ENCODE results near the gene FOXP1. TPM values are rescaled to one million over a fixed set of nuclear protein-coding genes. Genes with fewer than 3 reads are reported as not detected.

The FOXP1 gene
- total and polyA plus RNA-seq, 2 of the 8 experiments (the other 6 are each of a cell fraction or from before 2014, with no cell fraction given): 13.9 to 25.4 TPM

DNA sequence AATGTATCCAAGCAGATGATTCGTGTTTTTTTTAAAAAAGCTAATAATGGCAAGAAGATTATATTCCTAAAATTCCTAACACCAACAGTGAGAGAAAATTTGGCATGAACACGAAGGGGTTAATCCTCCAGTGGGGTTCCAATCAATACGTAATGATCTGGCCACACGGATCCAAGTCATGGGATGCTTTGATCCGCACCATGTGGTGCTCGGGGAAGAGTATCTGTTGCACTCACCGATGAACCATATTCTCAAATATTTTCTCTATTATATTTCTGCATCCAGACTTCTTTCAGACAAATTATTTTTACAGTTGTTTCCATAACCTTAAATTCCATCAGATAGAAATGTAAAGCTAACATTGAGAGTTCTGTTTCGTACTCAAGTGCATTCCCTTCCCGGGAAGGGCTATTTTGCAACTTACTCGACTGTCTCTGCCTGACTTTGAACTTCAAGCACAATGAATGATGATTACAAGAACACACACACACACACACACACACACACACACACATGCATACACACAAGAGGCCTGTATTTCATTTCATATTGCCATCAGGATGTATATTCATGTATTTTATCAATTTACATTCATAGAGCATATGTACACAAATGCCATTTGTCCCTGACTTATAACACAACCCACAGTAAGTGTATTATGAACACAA is 567.2 kb downstream of the FOXP1 start (continued):
- TF ChIP-seq TAF7 (optimal IDR thresholded peaks at IDR 0.05; ENCODE audit: borderline replicate concordance, low read depth, low read length): no peak
- no peak for TF ChIP-seq NRF1 (IDR thresholded peaks at IDR 0.05; ENCODE audit: low read depth, low read length)
- no peak for TF ChIP-seq CREB1 (IDR thresholded peaks at IDR 0.05)
- no peak for TF ChIP-seq RNF2 (IDR thresholded peaks at IDR 0.05; ENCODE audit: borderline replicate concordance, low read depth, low read length, missing control alignments, poor library complexity, severe bottlenecking)
- no peak for TF ChIP-seq SP1 (IDR thresholded peaks at IDR 0.05; ENCODE audit: low read depth, low read length)
- TF ChIP-seq, protein P1, sequence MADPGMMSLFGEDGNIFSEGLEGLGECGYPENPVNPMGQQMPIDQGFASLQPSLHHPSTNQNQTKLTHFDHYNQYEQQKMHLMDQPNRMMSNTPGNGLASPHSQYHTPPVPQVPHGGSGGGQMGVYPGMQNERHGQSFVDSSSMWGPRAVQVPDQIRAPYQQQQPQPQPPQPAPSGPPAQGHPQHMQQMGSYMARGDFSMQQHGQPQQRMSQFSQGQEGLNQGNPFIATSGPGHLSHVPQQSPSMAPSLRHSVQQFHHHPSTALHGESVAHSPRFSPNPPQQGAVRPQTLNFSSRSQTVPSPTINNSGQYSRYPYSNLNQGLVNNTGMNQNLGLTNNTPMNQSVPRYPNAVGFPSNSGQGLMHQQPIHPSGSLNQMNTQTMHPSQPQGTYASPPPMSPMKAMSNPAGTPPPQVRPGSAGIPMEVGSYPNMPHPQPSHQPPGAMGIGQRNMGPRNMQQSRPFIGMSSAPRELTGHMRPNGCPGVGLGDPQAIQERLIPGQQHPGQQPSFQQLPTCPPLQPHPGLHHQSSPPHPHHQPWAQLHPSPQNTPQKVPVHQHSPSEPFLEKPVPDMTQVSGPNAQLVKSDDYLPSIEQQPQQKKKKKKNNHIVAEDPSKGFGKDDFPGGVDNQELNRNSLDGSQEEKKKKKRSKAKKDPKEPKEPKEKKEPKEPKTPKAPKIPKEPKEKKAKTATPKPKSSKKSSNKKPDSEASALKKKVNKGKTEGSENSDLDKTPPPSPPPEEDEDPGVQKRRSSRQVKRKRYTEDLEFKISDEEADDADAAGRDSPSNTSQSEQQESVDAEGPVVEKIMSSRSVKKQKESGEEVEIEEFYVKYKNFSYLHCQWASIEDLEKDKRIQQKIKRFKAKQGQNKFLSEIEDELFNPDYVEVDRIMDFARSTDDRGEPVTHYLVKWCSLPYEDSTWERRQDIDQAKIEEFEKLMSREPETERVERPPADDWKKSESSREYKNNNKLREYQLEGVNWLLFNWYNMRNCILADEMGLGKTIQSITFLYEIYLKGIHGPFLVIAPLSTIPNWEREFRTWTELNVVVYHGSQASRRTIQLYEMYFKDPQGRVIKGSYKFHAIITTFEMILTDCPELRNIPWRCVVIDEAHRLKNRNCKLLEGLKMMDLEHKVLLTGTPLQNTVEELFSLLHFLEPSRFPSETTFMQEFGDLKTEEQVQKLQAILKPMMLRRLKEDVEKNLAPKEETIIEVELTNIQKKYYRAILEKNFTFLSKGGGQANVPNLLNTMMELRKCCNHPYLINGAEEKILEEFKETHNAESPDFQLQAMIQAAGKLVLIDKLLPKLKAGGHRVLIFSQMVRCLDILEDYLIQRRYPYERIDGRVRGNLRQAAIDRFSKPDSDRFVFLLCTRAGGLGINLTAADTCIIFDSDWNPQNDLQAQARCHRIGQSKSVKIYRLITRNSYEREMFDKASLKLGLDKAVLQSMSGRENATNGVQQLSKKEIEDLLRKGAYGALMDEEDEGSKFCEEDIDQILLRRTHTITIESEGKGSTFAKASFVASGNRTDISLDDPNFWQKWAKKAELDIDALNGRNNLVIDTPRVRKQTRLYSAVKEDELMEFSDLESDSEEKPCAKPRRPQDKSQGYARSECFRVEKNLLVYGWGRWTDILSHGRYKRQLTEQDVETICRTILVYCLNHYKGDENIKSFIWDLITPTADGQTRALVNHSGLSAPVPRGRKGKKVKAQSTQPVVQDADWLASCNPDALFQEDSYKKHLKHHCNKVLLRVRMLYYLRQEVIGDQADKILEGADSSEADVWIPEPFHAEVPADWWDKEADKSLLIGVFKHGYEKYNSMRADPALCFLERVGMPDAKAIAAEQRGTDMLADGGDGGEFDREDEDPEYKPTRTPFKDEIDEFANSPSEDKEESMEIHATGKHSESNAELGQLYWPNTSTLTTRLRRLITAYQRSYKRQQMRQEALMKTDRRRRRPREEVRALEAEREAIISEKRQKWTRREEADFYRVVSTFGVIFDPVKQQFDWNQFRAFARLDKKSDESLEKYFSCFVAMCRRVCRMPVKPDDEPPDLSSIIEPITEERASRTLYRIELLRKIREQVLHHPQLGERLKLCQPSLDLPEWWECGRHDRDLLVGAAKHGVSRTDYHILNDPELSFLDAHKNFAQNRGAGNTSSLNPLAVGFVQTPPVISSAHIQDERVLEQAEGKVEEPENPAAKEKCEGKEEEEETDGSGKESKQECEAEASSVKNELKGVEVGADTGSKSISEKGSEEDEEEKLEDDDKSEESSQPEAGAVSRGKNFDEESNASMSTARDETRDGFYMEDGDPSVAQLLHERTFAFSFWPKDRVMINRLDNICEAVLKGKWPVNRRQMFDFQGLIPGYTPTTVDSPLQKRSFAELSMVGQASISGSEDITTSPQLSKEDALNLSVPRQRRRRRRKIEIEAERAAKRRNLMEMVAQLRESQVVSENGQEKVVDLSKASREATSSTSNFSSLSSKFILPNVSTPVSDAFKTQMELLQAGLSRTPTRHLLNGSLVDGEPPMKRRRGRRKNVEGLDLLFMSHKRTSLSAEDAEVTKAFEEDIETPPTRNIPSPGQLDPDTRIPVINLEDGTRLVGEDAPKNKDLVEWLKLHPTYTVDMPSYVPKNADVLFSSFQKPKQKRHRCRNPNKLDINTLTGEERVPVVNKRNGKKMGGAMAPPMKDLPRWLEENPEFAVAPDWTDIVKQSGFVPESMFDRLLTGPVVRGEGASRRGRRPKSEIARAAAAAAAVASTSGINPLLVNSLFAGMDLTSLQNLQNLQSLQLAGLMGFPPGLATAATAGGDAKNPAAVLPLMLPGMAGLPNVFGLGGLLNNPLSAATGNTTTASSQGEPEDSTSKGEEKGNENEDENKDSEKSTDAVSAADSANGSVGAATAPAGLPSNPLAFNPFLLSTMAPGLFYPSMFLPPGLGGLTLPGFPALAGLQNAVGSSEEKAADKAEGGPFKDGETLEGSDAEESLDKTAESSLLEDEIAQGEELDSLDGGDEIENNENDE (IDR thresholded peaks at IDR 0.05; ENCODE audit: insufficient replicate concordance, low read length): no peak
- no peak for TF ChIP-seq TAF1 (IDR thresholded peaks at IDR 0.05; ENCODE audit: low read depth, low read length)
- TF ChIP-seq EP300 (IDR thresholded peaks at IDR 0.05; ENCODE audit: borderline replicate concordance in 1 of 2, low read depth in 2 of 2, low read length in 2 of 2): no peak

Data from H1 (cell line).